ENCODE results near the gene SLTM.
"Not testable (repeated sequence)": the region's sequence is repeated elsewhere in the genome, so short reads cannot be mapped to it uniquely, and the experiment has no call there.

SLTM gene

DNA sequence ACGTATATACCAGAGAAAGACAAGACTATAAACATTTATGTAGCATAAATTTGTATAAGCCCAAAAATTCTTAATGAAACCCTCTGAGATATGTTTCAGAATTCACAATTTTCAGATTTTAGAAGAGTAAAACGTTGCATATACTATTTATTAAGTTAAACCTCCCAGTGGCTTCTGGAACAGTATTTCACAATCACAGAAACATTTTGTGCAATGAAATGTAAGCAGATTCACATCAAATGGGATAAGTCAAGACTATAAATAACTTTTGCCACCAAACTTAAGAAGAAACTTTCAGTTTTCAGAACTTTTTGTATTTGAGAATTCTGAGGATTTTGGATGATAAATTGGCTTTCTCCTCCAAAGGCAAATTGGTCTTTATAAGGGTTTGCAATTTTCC is 9.2 kb downstream of the SLTM start:
- Histone ChIP-seq H3K4me2 (ENCODE audit: low read length) (peak overlapping the region; percentile 62), H3K4me1 (ENCODE audit: control insufficient read depth, insufficient read depth, low read length) (peaks cover 19% of the 10 kb centered on the region), H3K9me3 (replicated peaks; ENCODE audit: low read length) (no peaks in the 10 kb centered on the region), H3K27me3 (ENCODE audit: control insufficient read depth, insufficient read depth, low read length) (no peaks in the 10 kb centered on the region), H3K9ac (ENCODE audit: low read depth, low read length) (no peak overlapping the region), H3K36me3 (ENCODE audit: insufficient read depth, low read length) (peaks cover 42% of the 10 kb centered on the region), H3K4me3 (ENCODE audit: low read length) (no peak overlapping the region)

GRCh38 chr15:58923696-58924300 is 9.7 kb downstream of the SLTM start:
- peaks cover 38% of the 10 kb centered on the region for H3K36me3 ChIP-seq (ENCODE audit: insufficient read depth, low read length)
- no peaks in the 10 kb centered on the region for H3K27me3 ChIP-seq (ENCODE audit: control insufficient read depth, insufficient read depth, low read length)
- H3K4me2 ChIP-seq (ENCODE audit: low read length): peak overlapping the region; percentile 62
- H3K4me3 ChIP-seq (ENCODE audit: low read length): no peak overlapping the region
- H3K4me1 ChIP-seq (ENCODE audit: control insufficient read depth, insufficient read depth, low read length): peaks cover 19% of the 10 kb centered on the region
- H3K9me3 ChIP-seq (replicated peaks; ENCODE audit: low read length): no peaks in the 10 kb centered on the region
- H3K9ac ChIP-seq (ENCODE audit: low read depth, low read length): no peak overlapping the region

- H3K4me3 ChIP-seq (ENCODE audit: low read length): no peak overlapping the region
- peaks cover 19% of the 10 kb centered on the region for H3K4me1 ChIP-seq (ENCODE audit: control insufficient read depth, insufficient read depth, low read length)
- no peaks in the 10 kb centered on the region for H3K9me3 ChIP-seq (replicated peaks; ENCODE audit: low read length)
- no peak overlapping the region for H3K9ac ChIP-seq (ENCODE audit: low read depth, low read length)
- H3K36me3 ChIP-seq (ENCODE audit: insufficient read depth, low read length): peaks cover 33% of the 10 kb centered on the region
- H3K4me2 ChIP-seq (ENCODE audit: low read length): peak overlapping the region; percentile 32
- no peaks in the 10 kb centered on the region for H3K27me3 ChIP-seq (ENCODE audit: control insufficient read depth, insufficient read depth, low read length)
Measured at GRCh38 chr15:58923284-58923683, 10.2 kb downstream of the SLTM start.

DNA sequence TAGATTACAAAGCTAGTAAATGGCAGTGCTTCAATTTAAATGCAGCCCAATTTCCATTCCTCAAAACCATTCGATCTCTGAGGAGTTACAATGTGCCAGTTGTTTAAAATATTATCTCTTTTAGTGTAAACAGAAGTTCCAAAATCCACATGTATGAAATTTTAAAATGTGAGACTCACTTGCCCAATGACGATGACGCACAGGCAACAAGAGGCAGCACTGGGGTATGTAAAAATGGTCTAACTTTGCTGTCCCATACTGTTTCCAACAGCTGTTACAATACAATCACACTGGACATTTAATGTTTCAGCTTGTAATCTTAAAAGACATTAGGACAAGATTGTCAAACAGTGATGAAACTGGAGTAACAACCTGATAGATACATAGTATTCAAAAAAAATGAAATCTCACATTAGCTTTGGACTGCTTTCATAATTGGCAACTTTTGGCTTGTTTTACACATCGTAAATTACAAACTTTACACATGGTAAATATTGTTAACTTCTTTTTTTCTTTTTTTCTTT is 12.2 kb downstream of the SLTM start:
- no peak overlapping the region for H3K9ac ChIP-seq (ENCODE audit: low read depth, low read length)
- H3K36me3 ChIP-seq (ENCODE audit: insufficient read depth, low read length): peaks cover 22% of the 10 kb centered on the region
- peaks cover 22% of the 10 kb centered on the region for H3K4me1 ChIP-seq (ENCODE audit: control insufficient read depth, insufficient read depth, low read length)
- no peaks in the 10 kb centered on the region for H3K9me3 ChIP-seq (replicated peaks; ENCODE audit: low read length)
- H3K4me2 ChIP-seq (ENCODE audit: low read length): no peak overlapping the region
- H3K4me3 ChIP-seq (ENCODE audit: low read length): no peak overlapping the region
- no peaks in the 10 kb centered on the region for H3K27me3 ChIP-seq (ENCODE audit: control insufficient read depth, insufficient read depth, low read length)

- H3K4me3 ChIP-seq (ENCODE audit: low read length); H3K4me2 ChIP-seq (ENCODE audit: low read length): not testable (repeated sequence)
- peaks cover 25% of the 10 kb centered on the region for H3K36me3 ChIP-seq (ENCODE audit: insufficient read depth, low read length)
Measured at GRCh38 chr15:58920447-58920846, 13.0 kb downstream of the SLTM start.

GRCh38 chr15:58919232-58919631 is 14.2 kb downstream of the SLTM start:
- no peaks in the 10 kb centered on the region for H3K27me3 ChIP-seq (ENCODE audit: control insufficient read depth, insufficient read depth, low read length)
- H3K9me3 ChIP-seq (replicated peaks; ENCODE audit: low read length): no peaks in the 10 kb centered on the region
- peaks cover 19% of the 10 kb centered on the region for H3K4me1 ChIP-seq (ENCODE audit: control insufficient read depth, insufficient read depth, low read length)
- no peak overlapping the region for H3K4me2 ChIP-seq (ENCODE audit: low read length)
- peaks cover 32% of the 10 kb centered on the region for H3K36me3 ChIP-seq (ENCODE audit: insufficient read depth, low read length)
- H3K4me3 ChIP-seq (ENCODE audit: low read length): no peak overlapping the region
- no peak overlapping the region for H3K9ac ChIP-seq (ENCODE audit: low read depth, low read length)

More at GRCh38 chr15:58920447-58920846, 13.0 kb downstream of the SLTM start:
- not testable (repeated sequence) for H3K27me3 ChIP-seq (ENCODE audit: control insufficient read depth, insufficient read depth, low read length); H3K9me3 ChIP-seq (replicated peaks; ENCODE audit: low read length); H3K9ac ChIP-seq (ENCODE audit: low read depth, low read length)
- H3K4me1 ChIP-seq (ENCODE audit: control insufficient read depth, insufficient read depth, low read length): peaks cover 25% of the 10 kb centered on the region

GRCh38 chr15:58918239-58918638 is 15.2 kb downstream of the SLTM start:
- no peak overlapping the region for H3K9ac ChIP-seq (ENCODE audit: low read depth, low read length)
- peaks cover 33% of the 10 kb centered on the region for H3K36me3 ChIP-seq (ENCODE audit: insufficient read depth, low read length)
- no peaks in the 10 kb centered on the region for H3K27me3 ChIP-seq (ENCODE audit: control insufficient read depth, insufficient read depth, low read length)
- no peak overlapping the region for H3K4me2 ChIP-seq (ENCODE audit: low read length)
- H3K4me3 ChIP-seq (ENCODE audit: low read length): no peak overlapping the region
- H3K9me3 ChIP-seq (replicated peaks; ENCODE audit: low read length): no peaks in the 10 kb centered on the region
- peaks cover 13% of the 10 kb centered on the region for H3K4me1 ChIP-seq (ENCODE audit: control insufficient read depth, insufficient read depth, low read length)

DNA sequence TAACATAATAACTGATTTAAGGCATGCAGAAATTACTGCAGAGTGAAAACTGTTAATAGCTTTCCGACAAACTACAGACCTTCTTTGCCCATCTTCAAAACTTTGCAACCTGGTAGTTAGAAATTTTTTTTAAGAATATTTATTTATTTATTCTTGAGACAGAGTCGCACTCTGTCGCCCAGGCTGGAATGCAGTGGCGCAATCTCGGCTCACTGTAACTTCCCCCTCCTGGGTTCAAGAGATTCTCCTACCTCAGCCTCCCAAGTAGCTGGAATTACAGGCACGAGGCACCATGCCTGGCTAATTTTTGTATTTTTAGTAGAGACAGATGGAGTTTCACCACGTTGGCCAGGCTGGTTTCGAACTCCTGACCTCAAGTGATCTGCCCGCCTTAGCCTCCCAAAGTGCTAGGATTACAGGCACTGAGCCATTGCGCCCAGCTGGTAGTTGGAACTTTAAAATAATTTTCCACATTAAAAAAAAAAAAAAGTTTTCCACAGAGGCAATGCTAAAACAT is 15.8 kb downstream of the SLTM start:
- Histone ChIP-seq H3K36me3 (ENCODE audit: insufficient read depth, low read length) (peaks cover 32% of the 10 kb centered on the region), H3K4me1 (ENCODE audit: control insufficient read depth, insufficient read depth, low read length) (peaks cover 13% of the 10 kb centered on the region)
- not testable (repeated sequence) for H3K9me3 ChIP-seq (replicated peaks; ENCODE audit: low read length); H3K4me2 ChIP-seq (ENCODE audit: low read length); H3K27me3 ChIP-seq (ENCODE audit: control insufficient read depth, insufficient read depth, low read length); H3K4me3 ChIP-seq (ENCODE audit: low read length); H3K9ac ChIP-seq (ENCODE audit: low read depth, low read length)

GRCh38 chr15:58916962-58917361 is 16.5 kb downstream of the SLTM start:
- Histone ChIP-seq H3K4me3 (ENCODE audit: low read length) (no peak overlapping the region), H3K9me3 (replicated peaks; ENCODE audit: low read length) (no peaks in the 10 kb centered on the region), H3K36me3 (ENCODE audit: insufficient read depth, low read length) (peaks cover 36% of the 10 kb centered on the region), H3K27me3 (ENCODE audit: control insufficient read depth, insufficient read depth, low read length) (no peaks in the 10 kb centered on the region), H3K9ac (ENCODE audit: low read depth, low read length) (no peak overlapping the region), H3K4me1 (ENCODE audit: control insufficient read depth, insufficient read depth, low read length) (peaks cover 13% of the 10 kb centered on the region), H3K4me2 (ENCODE audit: low read length) (no peak overlapping the region)

DNA sequence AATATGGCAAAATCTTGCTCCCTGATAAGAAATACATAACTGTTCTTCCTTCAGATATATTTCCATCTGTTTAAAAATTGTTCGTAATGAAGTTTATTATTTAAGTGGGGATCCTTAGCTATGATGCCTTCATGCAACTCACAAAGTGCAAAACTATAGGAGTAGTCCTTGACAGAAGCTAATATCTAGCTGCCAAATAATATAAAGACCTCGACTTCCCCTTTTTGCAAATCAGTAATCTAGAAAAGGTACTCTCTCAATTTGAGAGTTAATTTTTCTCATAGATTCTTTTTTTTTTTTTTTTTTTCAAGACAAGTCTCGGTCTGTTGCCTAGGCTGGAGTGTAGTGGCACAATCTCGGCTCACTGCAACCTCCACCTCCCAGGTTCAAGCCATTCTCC is 23.0 kb downstream of the SLTM start:
- peaks cover 5% of the 10 kb centered on the region for H3K4me1 ChIP-seq (ENCODE audit: control insufficient read depth, insufficient read depth, low read length)
- no peak overlapping the region for H3K4me2 ChIP-seq (ENCODE audit: low read length)
- H3K36me3 ChIP-seq (ENCODE audit: insufficient read depth, low read length): peaks cover 43% of the 10 kb centered on the region
- H3K27me3 ChIP-seq (ENCODE audit: control insufficient read depth, insufficient read depth, low read length): no peaks in the 10 kb centered on the region
- H3K4me3 ChIP-seq (ENCODE audit: low read length): no peak overlapping the region
- no peak overlapping the region for H3K9ac ChIP-seq (ENCODE audit: low read depth, low read length)
- H3K9me3 ChIP-seq (replicated peaks; ENCODE audit: low read length): no peaks in the 10 kb centered on the region

GRCh38 chr15:58909616-58910015 is 23.9 kb downstream of the SLTM start:
- H3K27me3 ChIP-seq (ENCODE audit: control insufficient read depth, insufficient read depth, low read length): no peaks in the 10 kb centered on the region
- no peak overlapping the region for H3K4me2 ChIP-seq (ENCODE audit: low read length)
- H3K4me3 ChIP-seq (ENCODE audit: low read length): no peak overlapping the region
- no peak overlapping the region for H3K9ac ChIP-seq (ENCODE audit: low read depth, low read length)
- H3K4me1 ChIP-seq (ENCODE audit: control insufficient read depth, insufficient read depth, low read length): no peaks in the 10 kb centered on the region
- H3K9me3 ChIP-seq (replicated peaks; ENCODE audit: low read length): no peaks in the 10 kb centered on the region
- peaks cover 40% of the 10 kb centered on the region for H3K36me3 ChIP-seq (ENCODE audit: insufficient read depth, low read length)
